ENCODE data around the gene RPL18A.
"Not testable (repeated sequence)": the region's sequence is repeated elsewhere in the genome, so short reads cannot be mapped to it uniquely, and the experiment has no call there.

Gene RPL18A

GRCh38 chr19:17866964-17867486 is 7.3 kb downstream of the RPL18A start:
- DNase-seq = no peak

- DNase-seq = no peak
Measured at GRCh38 chr19:17868669-17869068, 9.0 kb downstream of the RPL18A start.

- no peak for DNase-seq
Measured at GRCh38 chr19:17869114-17869608, 9.5 kb downstream of the RPL18A start.

GRCh38 chr19:17871032-17871877 is 11.5 kb downstream of the RPL18A start:
- DNase-seq = no peak

- DNase-seq = no peak
Measured at GRCh38 chr19:17871878-17872250, 12.2 kb downstream of the RPL18A start, which contains the start of gene SLC5A5. Gene SLC5A5 (plus strand): TSS chr19:17871945. CDS start chr19:17872320, 375 bp downstream.

GRCh38 chr19:17872251-17873001 is 12.7 kb downstream of the RPL18A start:
- DNase-seq = no peak

- no peak for DNase-seq
Measured at GRCh38 chr19:17873786-17874757, 14.4 kb downstream of the RPL18A start.

GRCh38 chr19:17874758-17875135 is 15.0 kb downstream of the RPL18A start:
- no peak for DNase-seq

GRCh38 chr19:17877696-17878095 is 18.0 kb downstream of the RPL18A start:
- DNase-seq = no peak

- no peak for DNase-seq
Measured at GRCh38 chr19:17879466-17879865, 19.8 kb downstream of the RPL18A start.

- DNase-seq = no peak
Measured at GRCh38 chr19:17881701-17882100, 22.0 kb downstream of the RPL18A start.

- DNase-seq = no peak
Measured at GRCh38 chr19:17883627-17884410, 24.1 kb downstream of the RPL18A start.

- no peak for DNase-seq
Measured at GRCh38 chr19:17886515-17886914, 26.8 kb downstream of the RPL18A start.

GRCh38 chr19:17887221-17887620 is 27.5 kb downstream of the RPL18A start:
- not testable (repeated sequence) for DNase-seq

- DNase-seq = no peak
Measured at GRCh38 chr19:17888260-17888659, 28.6 kb downstream of the RPL18A start.

- DNase-seq = peak; percentile 33
Measured at GRCh38 chr19:17889609-17890214, 30.0 kb downstream of the RPL18A start.

- no peak for DNase-seq
Measured at GRCh38 chr19:17893766-17894165, 34.1 kb downstream of the RPL18A start.

- peak; percentile 60 for DNase-seq
Measured at GRCh38 chr19:17902701-17903100, 43.0 kb downstream of the RPL18A start.

- DNase-seq = no peak
Measured at GRCh38 chr19:17908244-17908643, 48.5 kb downstream of the RPL18A start.

GRCh38 chr19:17909003-17909732 is 49.5 kb downstream of the RPL18A start:
- DNase-seq = no peak

Data from EL (cell line).